ENCODE results near the gene CBX4. TPM values are rescaled to one million over a fixed set of nuclear protein-coding genes. Genes with fewer than 3 reads are reported as not detected.

CBX4 gene
- 25.6 TPM for total RNA-seq

DNA sequence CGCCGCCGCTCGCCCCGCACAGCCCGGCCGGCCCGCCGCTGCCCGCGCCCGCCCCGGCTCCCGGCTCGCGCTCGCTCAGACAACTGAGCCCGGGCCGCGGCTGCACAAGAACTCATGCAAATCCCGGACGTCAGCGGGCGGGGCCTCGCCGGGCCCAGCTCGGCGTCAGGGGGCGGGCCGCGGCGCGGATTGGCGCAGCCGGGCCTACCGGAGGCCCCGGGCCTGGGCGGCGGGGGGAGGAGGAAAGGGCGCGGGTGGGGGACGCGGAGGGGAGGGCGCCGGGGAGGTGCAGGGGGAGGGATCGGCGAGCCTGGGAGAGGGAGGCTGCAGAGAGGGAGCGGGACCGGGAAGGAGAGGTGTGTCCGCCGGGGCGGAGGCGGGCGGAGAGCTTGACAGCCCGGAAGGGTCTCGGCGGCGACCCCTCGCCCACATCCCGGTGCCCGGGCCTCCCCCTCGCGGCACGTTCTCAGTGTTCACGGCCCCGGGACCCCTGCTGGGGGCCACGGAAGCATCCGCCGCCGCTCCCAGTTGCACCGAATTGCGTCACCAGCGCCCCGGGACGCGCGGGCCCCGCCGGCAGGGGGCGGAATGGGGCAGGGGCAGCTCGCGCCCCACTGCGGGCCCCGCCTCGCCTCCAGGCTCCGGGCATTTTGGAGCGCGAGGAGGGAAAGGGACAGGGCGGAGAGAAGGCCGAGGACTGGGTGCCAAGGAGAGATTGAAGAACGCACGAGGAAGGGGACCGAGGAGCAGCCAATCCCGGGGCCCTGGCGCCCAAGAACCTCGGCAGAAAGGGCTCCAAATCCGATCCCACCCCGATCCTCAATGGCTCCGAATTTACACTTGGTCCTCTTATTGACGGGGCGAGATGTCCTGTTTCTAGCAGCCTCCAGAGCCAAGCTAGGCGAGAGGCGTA is at the start of gene CBX4:
Gene CBX4, minus strand, starts transcription at position 85 of the 913 bp plus-strand sequence. CDS start 189 bp downstream, outside the sequence.

DNA sequence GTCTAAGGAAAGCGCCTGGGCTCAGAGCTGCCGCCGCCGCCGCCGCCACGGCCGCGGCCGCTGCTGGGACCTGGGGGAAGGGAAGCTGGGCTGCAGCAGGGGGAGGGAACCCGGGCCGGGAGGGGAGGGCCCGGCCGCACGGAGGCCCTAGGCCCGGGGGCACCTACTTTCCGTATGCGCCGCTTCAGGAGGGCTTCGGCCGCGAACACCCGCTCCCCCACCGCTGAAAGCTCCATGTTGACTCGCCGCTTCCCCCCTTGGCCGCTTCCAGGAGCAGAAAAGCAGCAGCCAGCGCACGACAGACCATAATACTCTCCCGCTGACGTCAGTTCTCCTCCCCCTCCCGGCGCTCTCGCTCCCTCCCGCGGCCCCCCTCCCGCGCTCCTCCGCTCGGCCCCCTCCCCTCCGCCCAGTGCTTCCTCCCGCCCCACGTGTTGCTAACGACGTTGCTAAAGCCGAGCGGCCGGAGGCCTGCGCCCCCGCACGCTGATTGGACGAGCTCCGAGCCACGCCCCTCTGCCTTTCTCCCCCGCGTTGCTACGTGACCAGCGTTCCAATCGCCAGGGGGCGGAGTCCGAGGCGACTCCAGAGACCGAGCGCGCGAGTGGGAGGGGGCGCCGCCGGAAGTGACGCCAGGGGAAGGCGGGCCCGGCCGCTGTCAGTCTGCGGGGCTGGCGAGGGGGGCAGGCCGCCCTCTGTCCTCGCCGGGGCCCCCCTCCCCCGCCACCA is 42.3 kb downstream of the CBX4 start, which contains the start of gene CBX8:
Gene CBX8, minus strand, starts transcription at position 315 of the 729 bp plus-strand sequence. Its CDS starts 79 bp downstream, at position 236.

Other genes starting within 250 kb of the CBX4 start
- gene RBFOX3, start 228.4 kb downstream of the CBX4 start, total RNA-seq: 3.7 TPM
- gene ENPP7, start 108.5 kb downstream of the CBX4 start, total RNA-seq: not detected
- gene CBX2, start 61.3 kb downstream of the CBX4 start, total RNA-seq: 13.8 TPM
- 17.4 TPM for gene CBX8, start 42.4 kb downstream of the CBX4 start, total RNA-seq
- gene TBC1D16, start 196.4 kb upstream of the CBX4 start, total RNA-seq: 39.0 TPM
- 11.0 TPM for gene CCDC40, start 197.2 kb upstream of the CBX4 start, total RNA-seq

Measured in camera-type eye (tissue), 1 donor.